ENCODE results near the gene FUCA1.
A peak's percentile ranks its signal among the peaks of the same experiment; 100 is the strongest.
"Not testable (repeated sequence)": the region's sequence is repeated elsewhere in the genome, so short reads cannot be mapped to it uniquely, and the experiment has no call there.

FUCA1 gene

DNA sequence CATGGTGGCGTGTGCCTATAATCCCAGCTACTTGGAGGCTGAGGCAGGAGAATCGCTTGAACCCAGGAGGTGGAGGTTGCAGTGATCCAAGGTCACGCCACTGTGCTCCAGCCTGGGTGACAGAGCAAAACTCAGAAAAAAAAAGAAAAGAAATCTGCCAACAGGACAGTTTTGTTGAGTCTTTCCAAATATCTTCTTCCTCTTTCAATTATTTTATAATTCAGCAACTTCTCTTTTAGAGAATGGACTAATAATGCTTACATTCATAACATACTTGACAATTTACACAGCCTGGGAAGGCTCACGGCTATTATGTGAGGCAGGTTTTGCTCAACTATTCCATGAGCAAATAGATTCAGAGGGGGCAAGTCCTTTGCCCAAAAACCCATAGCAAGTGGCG, 27.0 kb upstream of the FUCA1 start:
- DNase-seq = no peak

DNA sequence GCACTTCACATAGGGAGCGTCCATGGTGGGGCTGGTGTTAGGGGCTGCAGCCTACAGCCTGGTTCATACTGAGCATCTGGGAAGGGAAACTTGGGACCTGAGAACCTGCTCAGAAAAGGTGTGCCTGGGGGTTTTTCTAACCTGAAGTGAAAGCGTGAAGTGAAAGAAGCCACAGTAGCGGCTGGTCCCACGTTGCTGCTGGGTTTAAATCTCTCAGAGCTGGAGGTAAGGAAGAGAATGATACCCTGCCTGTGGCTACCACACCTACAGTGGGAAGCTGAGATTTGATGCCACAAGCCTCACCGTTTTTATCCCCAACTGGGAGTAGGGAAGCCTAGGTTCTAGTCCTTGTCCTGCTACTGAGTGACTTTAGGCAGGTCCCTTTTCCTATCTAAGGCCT, 21.0 kb upstream of the FUCA1 start:
- DNase-seq = no peak

DNA sequence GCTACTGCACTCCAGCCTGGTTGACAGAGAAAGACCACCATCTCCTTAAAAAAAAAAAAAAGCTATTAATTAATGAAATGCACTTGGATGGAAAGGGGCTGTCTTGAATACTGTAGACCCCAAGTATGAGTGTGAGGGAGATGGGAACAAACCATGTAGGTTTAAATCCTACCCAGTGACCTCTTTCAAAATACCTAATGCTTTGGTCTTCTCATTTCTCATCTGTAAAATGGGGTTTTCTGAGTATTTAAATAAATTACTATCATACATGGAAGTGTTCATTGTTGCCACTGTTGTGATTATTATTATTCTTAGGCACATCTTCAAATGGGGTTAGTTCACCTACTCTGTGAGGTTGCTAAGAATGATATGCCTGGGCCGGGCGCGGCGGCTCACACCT, 17.1 kb upstream of the FUCA1 start:
- no peak for DNase-seq

DNA sequence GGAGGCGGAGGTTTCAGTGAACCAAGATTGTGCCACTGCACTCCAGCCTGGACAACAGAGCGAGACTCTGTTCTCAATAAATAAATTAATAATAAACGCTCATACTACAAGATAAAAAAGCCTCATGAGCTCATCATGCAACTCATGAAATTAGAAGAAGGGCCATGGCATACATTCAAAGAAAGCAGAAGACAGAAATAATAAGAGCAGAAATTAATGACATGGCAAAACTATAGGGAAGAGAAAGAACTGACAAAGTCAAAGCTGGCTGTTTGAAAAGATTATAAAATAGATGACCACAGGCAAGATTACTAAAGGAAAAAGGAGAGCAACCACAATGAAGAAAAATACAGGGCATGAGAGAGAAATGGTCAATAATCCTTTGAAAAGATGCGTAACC, 14.7 kb upstream of the FUCA1 start:
- DNase-seq = no peak

DNA sequence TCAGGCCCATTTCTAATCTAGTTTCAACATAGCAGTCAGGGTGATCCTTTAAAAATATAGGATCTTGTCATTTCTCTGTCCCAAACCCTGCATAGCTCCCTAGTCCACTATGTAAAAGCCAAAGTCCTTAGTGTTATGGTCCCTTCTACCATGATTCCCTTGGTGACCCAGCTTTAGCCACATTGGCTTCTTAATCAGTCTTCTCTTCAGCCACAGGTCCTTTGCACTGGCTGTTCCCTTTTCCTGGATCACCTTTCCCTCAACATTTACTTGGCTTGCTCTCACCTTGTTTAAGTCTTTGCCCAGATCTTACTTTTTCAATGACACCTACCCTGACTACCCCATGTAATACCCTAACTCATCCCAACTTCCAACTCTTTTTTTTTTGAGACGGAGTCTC, 11.7 kb upstream of the FUCA1 start:
- DNase-seq = no peak

DNA sequence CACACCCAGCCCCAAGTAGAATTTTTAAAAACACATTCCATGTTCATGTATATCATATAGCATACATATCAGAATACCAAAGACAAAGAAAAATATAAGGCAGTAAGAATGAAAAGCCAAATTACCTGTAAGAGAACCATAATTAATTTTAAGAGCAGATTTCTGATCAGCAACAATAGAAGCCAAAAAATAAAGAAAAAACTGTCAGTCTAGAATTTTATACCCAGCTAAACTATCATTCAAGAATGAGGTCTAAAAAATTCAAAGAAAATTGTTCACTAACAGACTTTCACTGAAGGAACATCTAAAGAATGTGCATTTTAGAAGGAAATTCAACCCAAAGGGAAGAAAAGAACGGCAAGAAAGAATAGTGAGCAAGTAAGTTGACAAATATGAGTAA, 10.6 kb upstream of the FUCA1 start:
- no peak for DNase-seq

DNA sequence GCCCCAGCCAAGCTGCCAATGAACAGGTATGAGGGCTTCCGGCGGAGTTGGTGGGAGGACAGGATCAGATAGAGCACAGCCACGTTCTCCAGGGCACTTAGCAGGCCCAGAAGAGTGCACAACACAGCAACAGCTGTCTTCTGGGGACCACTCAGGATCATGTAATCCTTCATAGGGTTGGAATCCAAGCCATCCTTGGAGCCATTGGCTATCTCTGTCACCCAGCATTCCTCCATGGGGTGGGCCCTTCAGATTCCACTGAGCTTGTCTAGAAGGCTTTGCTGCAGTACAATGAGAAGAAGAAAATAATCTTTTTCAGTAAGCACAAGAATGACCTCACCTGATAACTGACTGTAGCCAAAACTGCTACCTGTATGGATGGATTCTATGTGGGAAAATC, 7.3 kb upstream of the FUCA1 start:
- no peak for DNase-seq

DNA sequence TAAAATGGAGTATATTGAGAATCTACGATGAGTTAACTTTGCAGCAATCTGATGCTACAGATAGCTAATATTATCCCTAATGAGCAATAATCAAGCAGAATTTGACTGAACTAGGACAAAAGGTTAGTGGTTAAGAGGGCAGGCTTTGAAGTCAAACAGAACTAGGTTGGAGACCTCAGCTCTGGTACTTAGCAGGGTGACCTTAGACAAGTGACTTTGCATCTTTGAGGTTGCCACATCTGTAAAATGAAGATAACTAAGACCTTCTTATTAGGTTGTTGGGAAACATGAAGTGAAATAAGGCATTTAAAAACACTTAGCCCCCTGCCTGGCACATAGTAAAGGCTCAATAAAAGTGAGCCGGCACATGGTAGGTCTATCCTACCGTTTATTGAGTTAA, 4.3 kb upstream of the FUCA1 start:
- DNase-seq = no peak

DNA sequence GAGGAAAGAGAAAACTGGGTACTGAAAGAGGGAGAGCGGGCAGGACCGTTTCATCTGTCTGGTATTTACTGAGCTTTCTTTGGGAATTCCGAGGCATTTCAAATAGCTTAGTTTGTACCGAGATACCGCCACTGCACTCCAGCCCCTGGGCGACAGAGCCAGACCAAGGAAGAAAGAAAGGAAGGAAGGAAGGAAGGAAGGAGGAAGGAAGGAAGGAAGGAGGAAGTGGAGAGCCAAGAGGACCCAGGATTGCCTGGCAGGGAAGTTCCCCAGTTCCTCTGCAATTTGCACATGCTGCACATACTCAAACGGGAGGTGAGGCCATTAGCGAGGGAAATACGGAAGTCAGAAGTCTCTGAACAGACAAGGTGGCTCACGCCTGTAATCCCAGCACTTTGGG, 961 bp upstream of the FUCA1 start:
- no peak for DNase-seq

DNA sequence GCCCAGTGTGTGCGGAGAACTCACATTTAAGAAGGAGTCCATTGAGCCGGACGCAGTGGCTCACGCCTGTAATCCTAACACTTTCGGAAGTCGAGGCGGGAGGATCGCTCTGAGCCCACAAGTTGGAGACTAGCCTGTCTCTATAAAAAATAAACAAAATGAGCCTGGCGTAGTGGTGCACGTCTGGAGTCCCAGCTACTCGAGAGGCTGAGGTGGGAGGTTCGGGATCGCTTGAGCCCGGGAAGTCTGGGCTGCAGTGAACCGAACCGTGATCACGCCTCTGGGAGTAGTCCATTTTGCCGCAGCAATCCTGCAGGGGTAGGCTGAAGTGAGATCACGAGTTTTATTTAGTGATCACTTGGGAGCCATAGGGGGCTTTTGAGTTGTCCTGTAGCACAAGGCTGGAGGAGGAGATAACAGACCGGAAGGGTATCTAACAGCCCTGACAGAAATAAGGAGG, 497 bp upstream of the FUCA1 start:
- no peak for DNase-seq

DNA sequence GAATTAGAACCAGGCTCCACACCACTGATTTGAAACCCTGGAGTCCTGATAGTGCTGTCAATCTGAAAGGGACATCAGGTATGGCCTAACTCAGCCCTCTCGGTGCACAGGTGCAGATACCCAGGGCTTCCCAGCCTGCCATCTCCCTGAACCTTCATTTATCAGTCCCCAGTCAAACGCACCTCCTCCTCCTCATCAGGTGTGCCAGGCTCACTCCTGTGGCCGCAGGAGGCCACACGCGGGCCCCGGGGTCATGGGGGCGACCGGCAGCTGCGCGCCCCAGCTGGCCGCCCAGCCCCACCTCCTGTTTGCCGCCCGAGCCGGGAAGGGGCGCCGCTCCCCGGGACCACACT, 572 bp downstream of the FUCA1 start:
- no peak for DNase-seq

DNA sequence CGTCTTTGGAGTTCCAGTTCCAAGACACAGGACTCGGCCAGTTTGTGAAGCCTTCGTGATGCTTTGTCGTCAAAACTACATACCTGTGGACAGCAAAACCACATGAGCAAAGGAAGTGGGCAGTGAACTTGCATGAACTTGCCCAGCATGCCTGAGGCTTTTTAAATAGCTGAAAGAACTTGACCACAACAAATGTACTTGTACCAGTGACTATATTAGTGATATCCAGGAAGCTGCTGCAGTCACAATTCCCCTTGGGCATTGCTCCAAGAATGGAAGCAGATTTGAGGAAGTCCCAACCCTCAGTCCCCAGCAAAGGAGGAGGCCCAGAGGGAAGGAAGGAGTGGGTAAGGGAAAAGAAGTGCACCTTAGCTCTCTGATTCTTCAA, 2.6 kb downstream of the FUCA1 start:
- DNase-seq = no peak

DNA sequence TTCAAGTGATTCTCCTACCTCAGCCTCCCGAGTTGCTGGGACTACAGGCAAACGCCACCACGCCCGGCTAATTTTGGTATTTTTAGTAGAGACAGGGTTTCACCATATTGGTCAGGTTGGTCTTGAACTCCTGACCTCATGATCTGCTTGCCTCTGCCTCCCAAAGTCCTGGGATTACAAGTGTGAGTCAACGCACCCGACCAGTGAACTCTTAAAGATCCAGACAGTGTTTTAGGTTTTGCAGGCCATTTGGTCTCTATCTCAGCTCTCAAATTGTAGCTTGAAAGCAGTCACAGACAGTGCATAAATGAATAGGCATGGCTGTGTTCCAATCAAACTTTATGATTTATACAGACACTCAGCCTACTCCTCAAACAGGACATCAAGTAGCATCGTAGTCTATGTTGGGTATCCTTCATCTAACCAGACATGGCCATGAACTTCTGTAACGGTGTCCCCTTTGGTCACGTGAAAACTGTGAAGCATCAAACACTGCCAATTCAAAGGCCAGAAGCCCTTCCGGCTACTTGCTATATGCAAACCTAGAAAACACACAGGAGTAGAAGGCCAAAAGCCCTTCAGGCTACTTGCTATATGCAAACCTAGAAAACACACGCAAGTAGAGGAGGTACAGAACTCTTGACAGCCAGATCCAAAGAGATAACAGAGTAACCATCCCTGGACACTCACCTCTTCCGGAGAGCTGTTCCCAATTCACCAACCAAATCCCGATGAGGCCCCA, 3.1 kb downstream of the FUCA1 start:
- no peak for DNase-seq

DNA sequence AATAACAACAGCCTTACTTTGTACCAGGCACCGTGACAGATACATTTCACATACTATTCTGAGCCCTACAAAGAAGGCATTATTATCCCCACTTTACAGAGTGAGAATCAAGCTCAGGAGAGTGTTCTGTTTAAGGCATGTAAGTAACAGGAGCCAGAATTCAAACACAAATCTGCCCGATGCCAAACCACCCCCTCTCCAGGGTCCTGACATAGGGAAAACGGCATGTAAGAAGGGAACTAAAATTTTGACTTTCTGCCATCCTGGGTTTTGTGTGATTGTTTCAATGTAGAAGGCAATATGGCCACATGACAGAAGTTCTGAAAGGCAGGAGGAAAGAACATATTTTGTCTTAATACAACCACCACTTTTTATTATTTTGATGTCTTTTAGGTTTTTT, 5.5 kb downstream of the FUCA1 start:
- no peak for DNase-seq

DNA sequence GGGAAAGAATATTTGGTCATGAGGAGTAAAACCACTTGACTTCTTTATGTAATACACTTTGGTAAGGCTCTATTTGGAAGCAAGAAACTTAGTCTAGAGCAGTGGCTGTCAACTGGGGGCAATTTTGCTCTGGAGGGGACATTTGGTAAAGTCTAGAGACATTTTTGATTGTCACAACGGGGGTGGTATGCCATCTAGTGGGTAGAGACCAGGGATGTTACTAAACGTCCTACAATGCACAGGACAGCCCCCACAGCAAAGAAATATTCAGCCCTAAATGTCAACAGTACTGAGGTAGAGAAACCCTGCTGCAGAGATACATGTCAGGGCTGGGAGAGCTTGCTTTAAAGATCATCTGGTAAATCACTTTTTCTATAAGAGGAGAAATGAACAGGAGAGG, 13.5 kb downstream of the FUCA1 start:
- no peak for DNase-seq

DNA sequence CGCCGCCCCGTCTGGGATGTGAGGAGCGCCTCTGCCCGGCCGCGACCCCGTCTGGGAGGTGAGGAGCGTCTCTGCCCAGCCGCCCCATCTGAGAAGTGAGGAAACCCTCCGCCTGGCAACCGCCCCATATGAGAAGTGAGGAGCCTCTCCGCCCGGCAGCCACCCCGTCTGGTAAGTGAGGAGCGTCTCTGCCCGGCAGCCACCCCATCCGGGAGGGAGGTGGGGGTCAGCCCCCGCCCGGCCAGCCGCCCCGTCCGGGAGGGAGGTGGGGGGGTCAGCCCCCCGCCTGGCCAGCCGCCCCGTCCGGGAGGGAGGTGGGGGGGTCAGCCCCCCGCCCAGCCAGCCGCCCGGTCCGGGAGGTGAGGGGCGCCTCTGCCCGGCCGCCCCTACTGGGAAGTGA, 15.0 kb downstream of the FUCA1 start:
- not testable (repeated sequence) for DNase-seq

DNA sequence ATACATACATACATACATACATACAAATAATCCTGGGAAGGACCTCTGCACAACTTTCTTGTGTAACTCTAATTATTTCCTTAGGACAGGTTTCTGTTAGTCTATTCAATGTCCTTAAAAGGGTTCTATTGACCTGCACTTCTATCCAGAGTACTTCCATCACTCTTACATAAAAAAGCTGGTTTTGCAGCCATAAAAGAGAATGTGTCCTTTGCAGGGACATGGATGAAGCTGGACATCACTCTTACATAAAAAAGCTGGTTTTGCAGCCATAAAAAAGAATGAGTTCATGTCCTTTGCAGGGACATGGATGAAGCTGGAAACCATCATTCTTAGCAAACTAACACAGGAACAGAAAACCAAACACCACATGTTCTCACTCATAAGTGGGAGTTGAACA, 16.7 kb downstream of the FUCA1 start:
- not testable (repeated sequence) for DNase-seq

DNA sequence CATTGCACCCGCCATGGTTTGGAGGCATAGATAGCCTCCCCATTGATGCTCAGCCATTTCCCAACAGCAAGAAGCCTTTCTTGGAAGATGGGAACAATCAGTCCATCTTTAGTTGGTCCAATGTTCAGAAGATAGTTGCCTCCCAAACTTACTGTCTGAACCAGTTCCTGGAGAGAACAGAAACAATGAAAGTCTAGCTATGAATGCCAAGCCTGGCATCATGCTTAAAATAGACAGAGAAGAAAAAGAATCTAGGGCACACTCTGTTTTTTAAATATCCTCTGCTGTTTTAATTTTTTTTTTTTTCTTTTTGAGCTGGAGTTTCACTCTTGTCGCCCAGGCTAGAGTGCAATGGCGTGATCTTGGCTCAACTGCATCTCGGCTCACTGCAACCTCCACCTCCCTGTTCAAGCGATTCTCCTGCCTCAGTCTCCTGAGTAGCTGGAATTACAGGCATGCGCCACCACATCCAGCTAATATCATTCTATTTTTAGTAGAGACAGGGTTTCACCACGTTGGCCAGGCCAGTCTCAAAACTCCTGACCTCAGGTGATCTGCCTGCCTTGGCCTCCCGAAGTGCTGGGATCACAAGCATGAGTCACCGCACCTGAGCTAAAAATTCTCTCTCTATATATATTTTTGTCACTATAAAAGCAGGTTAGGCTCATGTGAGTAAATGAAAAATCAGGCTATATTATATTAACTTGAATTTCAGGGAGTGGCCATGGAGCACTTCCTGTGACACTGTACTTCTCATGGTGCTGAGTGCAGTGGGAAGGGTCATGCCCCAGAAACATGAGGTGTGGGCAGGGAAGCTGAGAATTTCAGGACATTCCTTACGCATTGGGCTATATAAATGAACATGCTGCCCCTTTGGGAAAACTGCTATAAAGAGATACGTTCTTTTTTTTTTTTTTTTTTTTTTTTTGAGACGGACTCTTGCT, 19.1 kb downstream of the FUCA1 start:
- DNase-seq = no peak

DNA sequence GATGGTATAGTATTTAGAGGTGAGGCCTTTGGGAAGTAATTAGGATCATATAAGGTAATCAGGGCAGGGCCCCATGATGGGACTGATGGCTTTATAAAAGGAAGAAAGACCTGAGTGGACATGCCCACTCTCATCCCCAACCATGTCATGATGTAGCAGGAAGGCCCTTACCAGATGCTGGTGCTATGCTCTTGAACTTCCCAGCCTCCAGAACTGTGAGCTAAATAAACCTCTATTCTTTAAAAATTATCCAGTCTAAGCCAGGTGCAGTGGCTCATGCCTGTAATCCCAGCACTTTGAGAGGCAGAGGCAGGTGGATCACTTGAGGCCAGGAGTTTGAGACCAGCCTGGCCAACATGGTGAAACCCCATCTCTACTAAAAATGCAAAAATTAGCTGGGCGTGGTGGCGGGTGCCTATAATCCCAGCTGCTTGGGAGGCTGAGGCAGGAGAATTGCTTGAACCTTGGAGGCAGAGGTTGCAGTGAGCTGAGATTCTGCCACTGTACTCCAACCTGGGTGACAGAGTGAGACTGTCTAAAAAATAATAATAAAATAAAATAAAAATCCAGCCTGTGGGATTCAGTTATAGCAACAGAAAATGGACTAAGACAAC, 20.5 kb downstream of the FUCA1 start:
- DNase-seq = not testable (repeated sequence)

DNA sequence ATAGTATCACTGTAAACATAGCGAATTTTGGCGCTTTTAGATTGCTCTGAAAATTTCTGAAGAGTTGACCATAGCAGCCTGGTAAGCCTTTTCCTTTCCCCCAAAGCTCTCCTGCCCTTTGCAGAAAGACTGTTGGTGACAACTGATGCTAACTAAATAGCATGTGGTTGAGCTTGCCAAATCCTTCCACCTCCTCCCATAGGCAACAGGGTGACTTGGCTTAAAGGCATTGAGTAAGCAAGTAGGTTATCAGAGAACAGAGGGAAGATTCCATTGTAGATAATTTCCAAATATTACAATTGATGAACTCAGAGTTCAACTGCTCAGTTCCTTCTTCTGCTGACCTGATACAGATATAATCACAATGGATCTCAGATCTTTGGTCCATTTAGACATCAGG, 22.9 kb downstream of the FUCA1 start:
- no peak for DNase-seq

DNA sequence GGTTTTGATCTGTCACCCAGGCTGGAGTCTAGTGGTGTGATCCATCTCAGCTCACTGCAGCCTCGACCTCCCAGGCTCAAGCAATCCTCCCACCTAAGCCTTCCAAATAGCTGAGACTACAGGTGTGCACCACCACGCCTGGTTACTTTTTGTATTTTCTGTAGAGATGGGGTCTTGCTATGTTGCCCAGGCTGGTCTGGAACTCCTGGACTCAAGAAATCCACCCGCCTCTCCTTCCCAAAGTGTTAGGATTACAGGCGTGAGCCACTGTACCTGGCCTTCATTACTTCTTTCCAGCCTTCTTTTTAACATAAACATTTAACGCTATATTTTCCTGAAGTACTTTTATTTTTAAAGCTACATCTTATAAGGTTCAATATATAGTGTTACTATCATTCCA, 24.4 kb downstream of the FUCA1 start:
- DNase-seq = no peak

DNA sequence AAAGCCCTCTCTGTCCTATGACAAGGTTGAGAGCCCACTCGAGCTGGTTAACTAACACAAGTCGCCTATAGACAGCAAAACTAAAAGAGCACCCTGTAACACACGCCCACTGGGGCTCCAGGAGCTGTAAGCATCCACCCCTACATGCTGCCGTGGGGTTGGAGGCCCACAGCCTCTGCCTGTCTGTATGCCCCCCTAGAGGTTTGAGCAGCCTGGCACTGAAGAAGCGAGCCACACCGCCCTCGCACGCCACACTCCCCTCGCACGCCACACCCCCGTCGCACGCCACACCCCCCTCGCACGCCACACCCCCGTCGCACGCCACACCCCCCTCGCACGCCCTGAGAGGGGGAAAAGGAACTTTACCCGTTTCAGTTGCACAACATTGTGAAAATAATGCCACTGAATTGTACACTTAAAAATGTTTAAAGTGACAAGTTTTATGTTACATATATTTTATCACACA, 29.7 kb downstream of the FUCA1 start:
- peak; percentile 20 for DNase-seq

DNA sequence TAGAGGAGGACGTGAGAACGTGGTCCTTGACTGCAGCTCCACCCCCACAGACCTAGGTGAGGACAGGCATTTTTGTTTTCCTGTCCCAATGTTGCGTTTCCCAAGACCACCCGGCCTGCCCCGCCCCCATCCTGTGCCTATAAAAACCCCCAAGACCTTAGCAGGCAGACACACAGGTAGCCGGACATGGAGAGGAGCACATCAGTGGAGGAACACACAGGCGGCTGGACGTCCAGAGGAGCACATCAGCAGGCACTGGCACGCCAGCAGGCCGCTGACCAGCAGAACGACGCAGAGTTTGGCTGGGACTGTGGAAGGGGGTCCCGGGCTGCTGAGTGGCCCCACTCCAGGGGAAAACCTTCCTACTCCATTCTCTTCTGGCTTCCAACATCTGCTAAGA, 30.2 kb downstream of the FUCA1 start:
- no peak for DNase-seq

DNA sequence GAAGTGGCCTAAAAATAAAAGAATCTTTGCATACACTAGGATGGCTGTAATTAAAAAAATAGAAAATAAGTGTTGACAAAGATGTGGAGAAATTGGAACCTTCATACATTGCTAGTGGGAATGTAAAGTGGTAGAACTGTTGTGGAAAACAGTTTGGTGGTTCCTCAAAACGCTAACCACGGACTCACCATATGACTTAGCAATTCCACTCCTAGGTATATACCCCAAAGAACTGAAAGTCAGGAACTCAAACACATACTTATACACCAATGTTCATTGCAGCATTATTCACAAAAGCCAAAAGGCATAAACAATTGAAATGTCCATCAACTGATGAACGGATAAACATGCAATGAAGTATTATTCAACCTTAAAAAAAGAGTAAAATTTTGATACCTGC, 32.1 kb downstream of the FUCA1 start:
- no peak for DNase-seq

Measured in NCI-H2107 (cell line).